Measurements from ENCODE around the gene NFIL3.

GRCh38 chr9:91431485-91431884 lies 7.9 kb upstream of the NFIL3 start:
- TF ChIP-seq TARDBP (IDR thresholded peaks at IDR 0.05) (no peak), FOXM1 (IDR thresholded peaks at IDR 0.05; ENCODE audit: borderline replicate concordance) (no peak), ZNF384 (IDR thresholded peaks at IDR 0.05) (no peak), L3MBTL2 (conservative IDR thresholded peaks at IDR 0.05) (no peak), ELF4 (IDR thresholded peaks at IDR 0.05) (no peak)

Data from HEK293T (cell line).